Fibroblast of skin of left biceps (primary cell): ENCODE data around the gene EIF4ENIF1.
"Not testable (repeated sequence)": the region's sequence is repeated elsewhere in the genome, so short reads cannot be mapped to it uniquely, and the experiment has no call there.

ENCODE experiments used
- DNase-seq, 2 experiments: peaks; one replicate each; pipeline ENCODE4 v3.0.0-alpha.2; 2013; ENCODE audit warnings: low read depth in 2 of 2

Gene EIF4ENIF1

DNA sequence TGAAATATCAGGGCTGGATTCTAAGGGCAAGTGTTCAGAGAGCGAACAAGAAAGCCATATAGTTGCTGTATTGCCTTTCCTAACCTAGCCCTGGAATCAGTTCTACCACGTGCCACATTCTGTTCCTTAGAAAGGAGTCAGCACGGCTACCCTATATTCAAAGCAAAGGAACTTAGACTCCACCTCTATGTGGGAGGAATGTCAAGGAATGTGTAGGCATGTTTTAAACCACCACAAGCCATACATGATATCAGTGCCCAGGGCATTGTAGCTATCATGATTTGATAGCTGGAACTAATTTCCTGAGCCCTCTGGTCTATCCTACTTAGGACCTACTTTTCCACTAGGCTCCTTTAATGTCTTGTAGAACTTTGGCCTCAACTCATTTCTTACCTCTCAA lies 2.5 kb upstream of the EIF4ENIF1 start:
- DNase-seq = no peak

DNA sequence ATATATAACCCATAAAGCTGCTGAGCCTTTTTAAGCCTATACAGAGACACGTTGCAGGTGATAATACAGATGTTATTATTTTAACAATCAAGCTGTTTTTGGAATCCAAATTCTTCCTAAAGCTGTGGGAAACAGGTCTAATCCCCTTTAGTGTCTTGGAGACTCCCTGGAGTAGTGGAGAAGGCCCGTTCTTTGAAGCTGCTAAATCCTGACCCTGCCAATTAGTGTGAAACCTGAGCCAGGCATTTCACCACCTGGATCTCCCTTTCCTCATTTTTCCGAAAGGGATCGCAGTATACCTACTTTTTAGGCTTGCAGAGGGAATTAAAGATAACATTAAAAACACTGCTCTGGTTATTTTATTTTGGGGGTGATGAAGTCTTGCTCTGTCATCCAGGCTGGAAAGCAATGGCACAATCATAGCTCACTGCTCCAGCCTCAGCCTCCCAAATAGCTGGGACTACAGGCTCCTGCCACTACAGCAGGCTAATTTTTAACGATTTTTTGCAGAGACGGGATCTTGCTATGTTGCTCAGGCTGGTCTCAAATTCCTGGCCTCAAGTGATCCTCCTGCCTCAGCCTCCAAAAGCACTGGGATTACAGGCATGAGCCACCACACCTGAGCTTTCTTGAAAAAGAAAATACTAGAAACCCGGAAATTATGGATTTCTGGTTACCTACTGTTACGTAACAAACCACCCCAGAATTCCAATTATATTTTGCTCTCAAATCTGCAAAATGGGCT lies 1.7 kb upstream of the EIF4ENIF1 start:
- DNase-seq = no peak

DNA sequence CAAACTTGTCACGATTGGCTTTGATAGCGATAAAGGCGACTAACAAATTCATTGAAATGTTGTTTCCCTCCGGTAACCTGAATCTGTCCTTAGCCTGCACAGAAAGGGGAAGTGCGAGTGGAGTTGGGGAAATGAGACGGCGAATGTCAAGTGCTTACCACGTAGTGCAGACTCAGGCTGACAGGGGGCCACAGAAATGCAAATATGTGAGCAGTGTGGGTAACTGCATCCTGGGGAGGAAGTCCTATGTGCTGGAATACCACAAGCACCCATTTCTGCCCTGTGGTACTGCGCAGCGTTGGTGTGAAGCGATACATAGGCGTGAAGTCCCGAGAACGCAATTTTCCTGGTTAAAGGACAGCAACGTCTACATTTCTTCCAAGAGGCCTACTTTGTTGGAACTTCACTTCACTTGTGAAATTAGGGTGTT lies 869 bp upstream of the EIF4ENIF1 start:
- peak; percentile 13 to 15 for DNase-seq

DNA sequence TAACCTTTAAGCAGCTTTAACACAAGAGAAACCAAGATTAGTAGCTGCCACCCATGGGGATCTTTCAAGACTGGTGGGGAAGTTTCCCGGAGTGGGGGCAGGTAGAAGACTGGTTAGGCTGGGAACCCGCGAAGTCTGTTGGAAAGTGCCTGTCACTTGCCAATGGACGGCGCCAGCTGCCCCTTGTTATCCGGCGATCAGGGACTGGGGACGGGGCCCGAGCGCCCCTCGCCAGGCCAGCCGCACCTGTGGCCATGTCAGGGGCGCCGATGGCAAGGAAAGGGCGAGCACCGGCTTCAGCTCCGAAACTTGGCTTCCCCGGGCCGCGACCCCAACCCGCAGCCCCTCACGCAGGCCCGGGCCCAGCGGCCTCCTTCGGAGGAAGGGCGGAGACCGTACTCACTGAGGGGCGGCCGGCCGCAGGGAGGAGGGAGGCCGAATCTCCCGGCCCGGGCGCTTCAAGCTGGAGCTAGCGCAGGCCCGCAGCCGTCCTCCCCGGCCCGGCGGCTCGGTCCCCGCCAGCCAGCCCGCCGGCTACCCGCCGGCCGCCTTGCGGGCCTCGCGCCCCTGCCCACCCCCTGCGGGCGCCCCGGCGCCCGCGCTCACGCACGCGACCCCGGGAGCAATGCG lies 539 bp downstream of the EIF4ENIF1 start:
- no peak for DNase-seq

DNA sequence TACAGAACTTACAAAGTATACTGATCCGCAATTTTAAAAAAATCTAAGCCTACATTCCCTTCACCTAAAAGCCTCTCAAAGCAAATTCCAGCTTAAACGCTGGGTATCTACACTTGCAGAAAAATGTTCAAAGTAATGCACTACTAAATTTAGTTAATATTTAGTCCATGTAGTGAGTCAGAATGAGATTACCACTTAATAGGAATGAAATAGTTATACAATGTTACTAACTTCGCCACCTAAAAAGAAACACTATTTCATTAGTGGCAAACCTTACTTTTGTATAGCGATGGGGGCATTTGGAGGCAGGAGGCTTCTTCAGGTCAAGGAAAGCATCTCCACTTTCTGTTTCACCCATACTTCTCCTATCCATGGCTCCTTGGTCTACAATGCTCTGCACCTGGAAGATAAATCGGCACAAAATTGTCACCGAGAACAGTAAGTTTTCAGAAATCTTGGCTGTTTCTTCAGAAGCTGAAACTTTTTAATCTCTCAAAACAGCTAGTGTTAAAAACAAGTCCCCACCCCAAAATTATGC lies 1.2 kb downstream of the EIF4ENIF1 start:
- DNase-seq = no peak

DNA sequence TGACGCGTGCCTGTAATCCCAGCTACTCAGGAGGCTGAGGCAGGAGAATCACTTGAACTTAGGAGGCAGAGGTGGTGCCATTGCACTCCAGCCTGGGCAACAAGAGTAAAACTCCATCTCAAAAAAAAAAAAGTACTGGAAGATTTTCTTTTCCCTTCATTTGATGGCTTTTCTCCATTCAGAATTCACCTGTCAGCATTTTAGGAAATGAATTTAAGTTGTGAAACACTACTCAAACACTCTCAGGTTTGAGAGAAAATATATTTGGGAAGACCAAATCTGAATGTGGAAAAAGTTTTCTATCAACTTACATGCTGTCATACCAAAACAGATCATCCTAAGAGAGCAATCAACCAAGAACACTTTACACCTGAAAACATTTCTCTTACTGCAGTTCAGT lies 2.7 kb downstream of the EIF4ENIF1 start:
- no peak for DNase-seq

DNA sequence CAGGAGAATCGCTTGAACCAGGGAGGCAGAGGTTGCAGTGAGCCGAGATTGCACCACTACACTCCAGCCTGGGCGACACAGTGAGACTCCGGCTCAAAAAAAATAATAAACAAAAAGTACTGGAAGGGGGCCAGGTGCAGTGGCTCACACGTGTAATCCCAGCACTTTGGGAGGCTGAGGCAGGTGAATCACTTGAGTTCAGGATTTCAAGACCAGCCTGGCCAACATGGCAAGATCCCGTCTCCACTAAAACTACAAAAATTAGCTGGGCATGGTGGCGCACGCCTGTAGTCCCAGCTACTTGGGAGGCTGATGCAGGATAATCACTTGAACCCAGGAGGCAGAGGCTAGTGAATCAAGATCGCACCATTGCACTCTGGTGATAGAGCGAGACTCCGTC lies 3.3 kb downstream of the EIF4ENIF1 start:
- not testable (repeated sequence) for DNase-seq

DNA sequence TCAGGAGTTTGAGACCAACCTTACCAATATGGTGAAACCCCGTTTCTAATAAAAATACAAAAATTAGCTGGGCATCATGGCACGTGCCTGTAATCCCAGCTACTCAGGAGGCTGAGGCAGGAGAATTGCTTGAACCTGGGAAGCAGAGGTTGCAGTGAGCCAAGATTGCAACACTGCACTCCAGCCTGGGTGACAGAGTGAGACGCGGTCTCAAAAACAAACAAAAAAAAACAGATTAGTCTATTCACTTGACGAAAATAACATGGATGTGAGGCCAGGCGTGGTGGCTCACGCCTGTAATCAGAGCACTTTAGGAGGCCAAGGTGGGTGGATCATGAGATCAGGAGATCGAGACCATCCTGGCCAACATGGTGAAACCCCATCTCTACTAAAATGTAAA lies 7.2 kb downstream of the EIF4ENIF1 start:
- DNase-seq = not testable (repeated sequence)

DNA sequence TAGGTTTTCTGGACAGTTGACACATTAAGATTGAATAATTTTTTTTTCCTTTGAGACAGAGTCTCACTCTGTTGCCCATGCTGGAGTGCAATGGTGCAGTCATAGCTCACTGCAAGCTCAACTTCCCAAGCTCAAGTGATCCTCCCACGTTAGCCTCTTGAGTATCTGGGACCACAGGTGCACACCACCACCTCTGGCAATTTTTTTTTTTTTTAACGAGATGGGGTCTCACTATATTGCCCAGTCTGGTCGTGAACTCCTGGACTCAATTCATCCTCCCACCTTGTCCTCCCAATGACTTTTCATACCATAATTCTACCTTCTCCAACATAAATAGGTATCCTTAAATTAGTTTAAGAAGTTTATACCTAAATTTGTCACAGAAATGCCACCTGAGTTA lies 8.5 kb downstream of the EIF4ENIF1 start:
- no peak for DNase-seq

DNA sequence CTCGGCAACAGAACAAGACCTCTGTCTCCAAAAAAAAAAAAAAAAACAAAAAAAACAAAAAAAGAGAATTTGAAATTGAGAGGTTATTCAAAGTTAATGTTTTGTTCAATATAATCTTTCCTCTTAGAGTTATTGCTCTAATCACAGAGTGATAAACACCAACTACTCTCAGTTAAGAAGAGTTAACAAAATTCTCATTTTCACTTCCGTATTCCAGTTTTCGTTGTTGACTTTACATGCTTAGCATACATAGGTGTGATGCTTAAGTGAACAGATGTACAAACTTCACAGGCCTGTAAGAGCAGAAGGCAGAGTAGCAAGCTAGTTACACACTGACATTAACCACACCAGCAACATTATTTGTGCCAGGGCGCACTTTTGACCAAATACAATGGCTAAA lies 12.3 kb downstream of the EIF4ENIF1 start:
- no peak for DNase-seq

DNA sequence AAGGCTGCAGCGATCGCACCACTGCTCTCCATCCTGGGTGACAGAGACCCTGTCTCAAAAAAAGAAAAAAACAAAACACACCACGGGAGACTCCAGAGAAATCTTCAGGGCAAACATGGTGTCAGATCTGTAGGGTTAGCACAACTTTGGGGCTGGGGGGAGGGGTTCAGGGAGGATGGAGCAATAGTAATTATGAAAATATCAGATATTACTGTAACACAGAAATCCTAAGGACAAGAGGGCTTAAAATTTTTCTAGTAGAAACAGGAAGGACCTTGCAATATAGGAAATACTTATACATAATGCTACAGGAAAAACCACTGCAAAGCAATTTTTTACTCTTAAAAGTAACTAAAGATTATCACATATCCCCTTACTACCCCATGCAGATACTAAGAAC lies 13.8 kb downstream of the EIF4ENIF1 start:
- no peak for DNase-seq

DNA sequence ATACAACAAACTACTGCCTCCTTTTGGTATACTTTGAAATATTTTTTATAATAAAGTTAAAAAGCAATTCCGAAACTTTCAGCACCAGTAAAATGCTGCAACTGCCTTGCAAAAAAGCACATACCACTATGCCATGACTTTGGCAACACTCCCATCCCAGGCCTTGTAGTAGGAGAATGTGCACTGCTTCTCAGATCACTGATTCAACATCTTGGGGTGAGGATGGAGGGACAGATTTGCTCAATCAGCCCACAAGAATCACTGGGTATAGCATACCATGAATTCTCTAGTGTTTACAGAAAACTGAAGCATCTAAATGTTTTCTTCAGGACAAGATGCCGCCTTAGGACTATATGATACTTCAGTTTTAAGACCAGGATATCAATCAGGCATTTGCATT lies 14.9 kb downstream of the EIF4ENIF1 start:
- peak; percentile 55 to 66 for DNase-seq

DNA sequence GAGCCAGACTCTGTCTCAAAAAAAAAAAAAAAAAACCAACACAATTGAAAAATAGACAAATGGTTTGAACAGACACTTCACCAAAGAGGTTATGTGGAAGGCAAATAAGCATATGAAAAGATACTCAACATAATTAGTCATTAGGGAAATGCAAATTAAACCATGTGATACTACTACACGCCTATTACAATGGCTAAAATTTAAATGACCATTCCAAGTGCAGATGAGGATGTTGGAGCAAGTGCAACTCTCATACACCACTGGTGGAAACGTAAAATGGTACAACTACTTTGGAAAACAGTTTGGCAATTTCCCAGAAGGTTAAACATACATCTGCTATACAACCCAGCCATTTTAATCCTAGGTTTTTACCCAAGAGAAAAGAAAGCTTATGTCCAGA lies 24.3 kb downstream of the EIF4ENIF1 start:
- DNase-seq = no peak

DNA sequence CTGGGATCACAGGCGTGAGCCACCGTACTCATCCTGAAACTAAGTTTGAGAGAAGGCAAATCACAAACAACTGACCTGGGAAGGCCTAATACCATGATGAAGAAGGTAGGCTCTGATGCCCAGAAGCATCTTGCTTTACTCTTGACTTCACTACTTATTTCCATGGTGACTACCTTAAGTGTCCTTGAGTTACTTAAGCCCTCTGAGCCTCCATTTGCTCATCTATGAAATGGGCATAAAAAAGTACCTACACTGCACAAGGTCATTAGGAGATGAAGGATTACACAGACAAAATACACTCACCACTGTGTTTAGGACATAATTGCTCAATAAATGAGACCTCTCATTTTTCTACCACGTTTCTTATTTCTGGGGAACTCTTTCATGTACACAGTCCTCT lies 27.9 kb downstream of the EIF4ENIF1 start:
- no peak for DNase-seq

DNA sequence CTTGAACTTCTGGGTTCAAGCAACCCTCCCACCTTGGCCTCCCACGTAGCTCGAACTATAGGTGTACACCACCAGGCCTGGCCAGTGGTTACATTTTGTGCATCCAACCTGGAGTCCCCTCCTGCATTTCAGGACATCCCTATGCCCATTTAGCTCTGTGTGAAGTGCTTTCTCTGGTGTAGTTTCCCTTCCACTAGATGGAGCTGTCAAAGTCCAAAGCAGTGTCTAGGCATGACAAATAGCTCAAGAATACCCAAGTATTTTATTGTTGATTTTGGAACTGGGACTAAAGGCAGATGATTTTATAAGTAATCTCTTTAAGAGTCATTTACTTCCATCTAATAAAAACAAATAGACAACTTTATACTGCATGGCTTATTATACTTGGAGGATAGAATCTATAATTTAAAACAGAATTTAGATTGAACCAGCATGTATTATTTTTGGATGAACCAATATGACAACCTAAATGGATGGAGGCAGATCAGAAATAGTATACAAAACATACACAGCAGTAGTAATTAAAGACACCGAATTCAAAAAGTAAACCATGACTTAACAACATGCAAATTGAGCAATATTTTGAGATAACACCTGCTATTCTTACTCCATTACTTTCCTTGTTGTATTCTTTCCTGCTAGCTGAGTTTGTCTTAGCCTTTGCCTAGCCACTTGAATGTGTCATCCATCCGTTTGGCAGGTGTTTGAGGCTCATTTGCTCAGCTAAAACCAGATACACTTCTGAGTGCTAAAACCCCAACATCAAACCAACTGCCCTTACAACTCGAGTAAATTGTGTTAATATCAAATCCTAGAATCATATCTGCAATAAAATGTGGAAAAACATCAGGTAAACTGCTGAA lies 37.7 kb downstream of the EIF4ENIF1 start:
- peak; percentile 6 to 9 for DNase-seq

DNA sequence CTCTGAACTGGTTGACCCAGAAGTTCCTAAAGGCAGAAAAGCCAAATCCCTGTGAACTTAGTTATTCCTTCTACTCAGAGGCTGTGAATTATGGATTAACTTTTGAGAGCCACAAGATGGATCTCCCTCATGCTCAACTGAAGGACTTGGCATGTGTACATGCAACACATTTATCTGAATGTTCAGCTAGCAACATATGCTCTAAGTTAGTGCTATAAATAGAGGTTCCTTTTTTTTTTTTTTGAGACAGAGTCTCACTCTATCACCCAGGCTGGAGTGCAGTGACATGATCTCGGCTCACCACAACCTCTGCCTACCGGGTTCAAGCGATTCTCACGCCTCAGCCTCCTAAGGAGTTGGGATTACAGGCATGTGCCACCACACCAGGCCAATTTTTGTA lies 40.1 kb downstream of the EIF4ENIF1 start:
- no peak for DNase-seq

DNA sequence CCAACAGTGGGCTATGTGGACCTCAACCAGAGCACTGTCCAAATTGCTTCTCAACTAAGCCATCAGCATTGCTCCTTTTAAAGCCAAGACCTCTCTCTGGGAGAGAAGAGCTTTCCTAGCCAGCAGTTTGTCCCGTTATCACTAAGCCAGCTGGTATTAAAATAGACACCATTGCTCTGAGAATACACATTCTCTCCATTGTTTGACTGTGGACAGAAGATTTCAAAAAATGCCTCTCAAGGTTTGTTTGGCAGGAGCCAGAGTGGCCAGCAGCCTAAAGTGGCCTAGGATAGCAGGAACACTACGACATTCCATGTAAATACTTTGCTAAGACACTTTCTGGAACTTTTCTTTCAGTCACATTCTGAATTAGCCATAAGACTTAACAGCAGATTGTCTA lies 41.3 kb downstream of the EIF4ENIF1 start:
- DNase-seq = no peak

DNA sequence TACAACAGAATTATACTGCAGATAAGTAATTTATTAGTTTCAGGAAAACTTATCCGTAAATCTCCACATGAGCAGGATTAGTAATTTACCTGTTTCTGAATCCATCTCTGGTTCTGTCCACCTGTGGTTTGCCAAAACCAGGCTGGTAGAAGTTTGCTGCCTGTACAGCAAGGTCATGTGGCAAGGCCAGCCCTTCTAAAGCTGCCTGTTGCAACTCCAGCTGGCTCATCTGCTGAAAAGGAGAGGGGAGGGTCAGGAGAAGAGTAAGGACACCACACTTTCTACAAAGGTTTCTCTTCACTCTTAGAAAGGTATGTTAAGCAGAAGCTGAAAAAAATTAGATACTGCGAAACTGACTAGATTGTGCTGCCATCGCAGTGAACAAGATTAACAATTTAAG lies 42.3 kb downstream of the EIF4ENIF1 start:
- DNase-seq = no peak

DNA sequence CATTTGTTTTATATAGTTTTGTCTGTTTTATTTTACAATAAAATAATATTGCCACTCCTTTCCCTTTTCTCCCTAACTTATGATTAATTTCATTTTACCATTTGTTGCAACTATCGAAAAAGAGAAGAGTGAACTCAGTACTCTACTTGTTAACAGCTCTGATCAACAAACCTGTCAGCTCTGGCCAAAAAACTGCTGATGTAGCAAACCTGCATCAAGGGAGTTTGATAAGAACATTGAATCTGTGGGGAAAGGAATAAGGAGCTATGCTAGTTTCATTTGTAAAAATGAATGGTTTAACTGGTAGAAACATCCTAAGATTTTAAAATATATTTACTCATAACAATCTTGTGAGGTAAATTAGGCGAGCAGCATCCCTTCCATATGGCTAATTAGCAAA lies 42.9 kb downstream of the EIF4ENIF1 start:
- no peak for DNase-seq

DNA sequence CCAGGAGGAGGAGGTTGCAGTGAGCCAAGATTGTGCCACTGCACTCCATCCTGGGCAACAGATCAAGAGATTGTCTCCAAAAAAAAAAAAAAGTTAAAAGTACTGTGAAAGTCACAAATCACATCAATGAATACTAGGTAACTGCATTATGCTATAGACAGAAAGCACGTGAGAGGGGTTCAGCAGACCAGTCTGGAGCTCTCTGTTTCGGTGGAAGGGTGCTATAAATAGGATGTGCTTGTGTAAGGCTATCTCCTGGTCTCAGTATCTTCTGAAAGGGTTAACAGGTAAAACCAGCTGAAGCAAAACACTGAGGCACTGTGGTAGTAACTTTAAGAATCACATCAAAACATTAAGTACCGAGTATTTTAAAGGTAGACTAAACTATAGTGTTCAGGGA lies 43.4 kb downstream of the EIF4ENIF1 start:
- no peak for DNase-seq

DNA sequence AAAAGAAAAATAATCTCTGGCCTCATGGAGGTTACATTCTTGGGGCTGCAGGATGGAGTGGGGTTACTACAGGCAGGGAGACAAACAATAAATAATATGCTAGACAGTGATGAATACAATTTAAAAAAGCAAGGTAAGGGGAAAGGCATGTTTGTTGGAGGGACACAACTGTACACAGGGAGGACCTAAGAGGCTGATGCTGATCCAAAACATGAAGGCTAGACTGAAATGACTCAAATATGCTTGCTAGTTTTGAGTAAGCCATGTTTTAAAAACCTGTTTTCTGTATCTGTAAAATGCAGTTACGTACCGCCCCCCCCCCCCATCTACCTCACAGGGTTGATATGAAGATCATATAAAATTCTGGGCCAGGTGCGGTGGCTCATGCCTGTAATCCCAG lies 44.0 kb downstream of the EIF4ENIF1 start:
- DNase-seq = no peak

DNA sequence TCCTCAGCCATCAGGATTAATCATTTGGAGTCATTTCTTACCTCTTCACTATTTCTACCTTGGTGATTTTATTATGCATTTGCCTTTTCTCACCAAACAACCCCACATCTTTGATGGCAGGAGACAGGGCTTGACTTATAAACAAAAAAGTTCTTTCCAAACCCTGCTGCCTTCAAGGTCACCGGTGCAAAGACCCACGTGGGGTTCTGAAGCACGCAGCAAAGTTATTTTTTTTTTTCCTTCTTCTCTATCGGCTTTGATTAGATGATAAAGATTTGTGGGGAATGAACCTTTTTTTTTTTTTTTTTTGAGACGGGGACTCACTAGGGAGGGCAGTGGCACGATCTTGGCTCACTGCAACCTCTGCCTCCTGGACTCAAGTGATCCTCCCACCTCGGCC lies 46.1 kb downstream of the EIF4ENIF1 start:
- DNase-seq = no peak
